Omental fat pad (tissue), 4 donors: ENCODE data around the gene CDH15. TPM values are rescaled to one million over a fixed set of nuclear protein-coding genes. Genes with fewer than 3 reads are reported as not detected.

Experiments used
- ATAC-seq: fragments of 150-250 bp; one replicate; pipeline ENCODE4 v1.9.1; 2016; ENCODE audit warnings: mild to moderate bottlenecking, moderate library complexity; ENCODE audit not compliant: low FRiP score
- DNase-seq: peaks from one replicate; pipeline ENCODE4 v3.0.0-alpha.2; 2019; ENCODE audit warnings: low spot score
- total RNA-seq, 4 donors: library from RNA; depleted of rRNA; stranded (reverse); fragments of >200 nt; gene quantifications; one replicate each; pipeline ENCODE4 v1.1.0, GENCODE V29; 2016
- TF ChIP-seq, protein P1 (sequence below), 3 donors: fragments of 450-650 bp; IDR thresholded peaks; one replicate each; pipeline ENCODE4 v1.5.1; 2016 to 2017; ENCODE audit warnings: antibody characterized with exemption in 3 of 3, mild to moderate bottlenecking in 3 of 3, moderate library complexity in 2 of 3

CDH15 gene
- total RNA-seq, 4 donors from 2014 or later = not detected

DNA sequence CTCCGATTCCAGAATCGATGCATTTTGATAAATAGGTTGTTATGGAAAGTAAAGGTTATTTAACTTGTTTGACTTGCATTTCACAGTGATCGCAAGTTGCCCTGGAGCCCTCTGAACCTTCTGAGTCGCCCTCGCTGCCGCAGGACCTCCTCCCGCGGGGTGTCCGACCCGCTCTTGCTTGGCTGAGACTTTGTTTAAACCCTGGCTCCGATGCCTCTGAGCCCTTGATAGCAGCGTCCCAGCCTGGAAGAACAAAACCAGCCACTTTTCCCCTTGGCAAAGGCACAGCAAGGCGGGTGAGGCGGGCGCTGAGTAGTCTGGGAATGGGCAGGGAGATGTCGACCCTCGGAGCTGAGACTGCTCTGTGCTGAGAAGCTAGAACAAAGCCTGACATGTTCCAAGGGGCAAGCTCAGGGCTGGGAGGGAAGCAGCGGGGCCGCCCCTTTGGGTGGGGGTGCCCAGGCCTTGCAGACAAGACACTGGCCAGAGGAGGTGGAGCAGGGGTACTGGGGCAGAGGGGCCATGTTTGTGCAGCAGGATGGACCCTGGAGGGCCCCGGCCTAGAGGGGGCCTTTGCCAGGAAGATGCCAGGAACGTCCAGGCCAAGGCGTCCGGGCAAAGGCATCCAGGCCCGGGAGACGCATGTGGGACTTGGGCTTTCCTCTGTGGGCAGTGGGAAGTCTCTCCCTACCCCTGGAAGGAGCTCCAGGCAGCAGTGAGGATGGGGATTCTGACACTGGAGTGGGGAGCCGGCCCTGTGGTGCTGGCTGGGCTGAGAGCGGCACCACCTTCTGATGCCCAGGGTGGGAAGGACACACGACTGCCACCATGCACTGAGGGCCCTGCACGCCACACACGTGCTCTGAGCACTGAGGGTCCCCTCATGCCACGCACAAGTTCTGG is 30.3 kb upstream of the CDH15 start:
- ATAC-seq (no peak), DNase-seq (no peak)
- TF ChIP-seq, protein P1, sequence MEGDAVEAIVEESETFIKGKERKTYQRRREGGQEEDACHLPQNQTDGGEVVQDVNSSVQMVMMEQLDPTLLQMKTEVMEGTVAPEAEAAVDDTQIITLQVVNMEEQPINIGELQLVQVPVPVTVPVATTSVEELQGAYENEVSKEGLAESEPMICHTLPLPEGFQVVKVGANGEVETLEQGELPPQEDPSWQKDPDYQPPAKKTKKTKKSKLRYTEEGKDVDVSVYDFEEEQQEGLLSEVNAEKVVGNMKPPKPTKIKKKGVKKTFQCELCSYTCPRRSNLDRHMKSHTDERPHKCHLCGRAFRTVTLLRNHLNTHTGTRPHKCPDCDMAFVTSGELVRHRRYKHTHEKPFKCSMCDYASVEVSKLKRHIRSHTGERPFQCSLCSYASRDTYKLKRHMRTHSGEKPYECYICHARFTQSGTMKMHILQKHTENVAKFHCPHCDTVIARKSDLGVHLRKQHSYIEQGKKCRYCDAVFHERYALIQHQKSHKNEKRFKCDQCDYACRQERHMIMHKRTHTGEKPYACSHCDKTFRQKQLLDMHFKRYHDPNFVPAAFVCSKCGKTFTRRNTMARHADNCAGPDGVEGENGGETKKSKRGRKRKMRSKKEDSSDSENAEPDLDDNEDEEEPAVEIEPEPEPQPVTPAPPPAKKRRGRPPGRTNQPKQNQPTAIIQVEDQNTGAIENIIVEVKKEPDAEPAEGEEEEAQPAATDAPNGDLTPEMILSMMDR (IDR thresholded peaks at IDR 0.05) = no peak

DNA sequence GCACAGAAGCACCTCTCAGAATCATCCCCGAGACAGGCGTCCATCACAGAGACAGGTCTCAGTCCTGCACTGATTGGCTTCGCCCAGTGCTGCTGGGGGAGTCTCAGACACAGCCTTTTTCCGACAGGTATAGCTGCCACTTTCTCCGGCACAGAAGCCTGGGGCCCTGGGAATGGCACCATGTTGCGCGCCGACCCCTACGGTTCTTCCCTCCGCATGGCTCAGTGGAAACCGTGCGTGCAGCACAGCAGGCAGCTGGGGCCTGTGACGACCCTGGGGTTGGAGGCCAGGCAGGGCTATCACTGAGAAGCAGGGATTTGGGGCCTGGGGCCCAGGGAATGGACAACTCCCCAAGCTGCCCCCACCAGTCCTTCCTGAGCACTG is 29.7 kb upstream of the CDH15 start:
- no peak for ATAC-seq
- no peak for DNase-seq
- TF ChIP-seq, protein P1 (IDR thresholded peaks at IDR 0.05) = no peak

DNA sequence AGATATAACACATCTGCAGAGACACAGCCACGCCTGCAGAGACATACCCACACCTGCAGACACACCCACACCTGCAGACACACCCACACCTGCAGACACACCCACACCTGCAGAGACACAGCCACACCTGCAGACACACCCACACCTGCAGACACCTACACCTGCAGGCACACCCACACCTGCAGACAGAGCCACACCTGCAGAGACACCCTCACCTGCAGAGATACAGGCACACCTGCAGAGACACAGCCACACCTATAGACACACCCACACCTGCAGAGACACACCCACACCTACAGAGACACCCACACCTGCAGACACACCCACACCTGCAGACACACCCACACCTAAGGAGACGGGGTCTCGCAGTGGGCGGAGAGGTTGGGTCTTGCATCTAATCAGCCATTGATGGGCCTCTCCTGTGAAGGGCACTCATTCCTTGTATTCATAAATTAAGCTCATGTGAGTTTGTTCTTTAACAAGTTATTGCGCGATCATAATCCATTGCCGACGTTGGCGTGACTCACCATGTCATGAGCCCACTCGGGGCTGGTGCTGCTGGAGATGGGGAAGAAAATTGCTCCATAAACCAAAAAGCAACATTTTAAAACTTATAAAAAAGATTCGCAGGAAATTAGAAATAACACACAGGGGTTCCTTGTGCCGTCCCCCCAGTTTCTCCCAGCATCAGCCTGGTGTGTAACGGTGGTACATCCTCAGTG is 28.9 kb upstream of the CDH15 start:
- ATAC-seq (no peak), DNase-seq (no peak)
- TF ChIP-seq, protein P1 (IDR thresholded peaks at IDR 0.05) = no peak

DNA sequence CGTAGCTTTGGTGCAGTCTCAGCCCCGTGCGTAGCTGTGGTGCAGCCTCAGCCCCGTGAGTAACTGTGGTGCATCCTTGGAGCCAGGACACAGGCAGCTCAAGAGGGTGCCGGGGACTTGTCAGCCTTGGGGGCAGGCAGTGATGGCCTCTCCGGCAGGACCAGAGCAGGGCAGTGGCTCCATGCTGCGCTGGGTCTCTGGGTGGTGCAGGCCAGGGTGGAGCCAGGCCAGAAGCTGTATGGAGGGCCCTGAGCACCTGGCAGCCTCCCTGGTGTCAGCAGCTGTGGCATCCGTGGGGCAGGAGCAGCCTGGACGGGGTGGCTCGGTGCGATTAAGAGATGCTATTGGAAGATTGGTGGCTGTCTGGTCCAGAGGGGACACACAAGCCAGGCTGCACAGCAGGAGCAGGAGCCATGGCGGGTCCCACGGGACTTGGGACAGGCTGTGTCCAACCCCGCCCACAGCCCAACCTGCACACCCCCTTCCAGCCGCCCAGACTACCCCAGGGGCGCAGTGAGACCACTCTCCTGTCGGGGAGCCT is 28.3 kb upstream of the CDH15 start:
- no peak for DNase-seq
- ATAC-seq = no peak
- TF ChIP-seq, protein P1 (IDR thresholded peaks at IDR 0.05) = no peak

DNA sequence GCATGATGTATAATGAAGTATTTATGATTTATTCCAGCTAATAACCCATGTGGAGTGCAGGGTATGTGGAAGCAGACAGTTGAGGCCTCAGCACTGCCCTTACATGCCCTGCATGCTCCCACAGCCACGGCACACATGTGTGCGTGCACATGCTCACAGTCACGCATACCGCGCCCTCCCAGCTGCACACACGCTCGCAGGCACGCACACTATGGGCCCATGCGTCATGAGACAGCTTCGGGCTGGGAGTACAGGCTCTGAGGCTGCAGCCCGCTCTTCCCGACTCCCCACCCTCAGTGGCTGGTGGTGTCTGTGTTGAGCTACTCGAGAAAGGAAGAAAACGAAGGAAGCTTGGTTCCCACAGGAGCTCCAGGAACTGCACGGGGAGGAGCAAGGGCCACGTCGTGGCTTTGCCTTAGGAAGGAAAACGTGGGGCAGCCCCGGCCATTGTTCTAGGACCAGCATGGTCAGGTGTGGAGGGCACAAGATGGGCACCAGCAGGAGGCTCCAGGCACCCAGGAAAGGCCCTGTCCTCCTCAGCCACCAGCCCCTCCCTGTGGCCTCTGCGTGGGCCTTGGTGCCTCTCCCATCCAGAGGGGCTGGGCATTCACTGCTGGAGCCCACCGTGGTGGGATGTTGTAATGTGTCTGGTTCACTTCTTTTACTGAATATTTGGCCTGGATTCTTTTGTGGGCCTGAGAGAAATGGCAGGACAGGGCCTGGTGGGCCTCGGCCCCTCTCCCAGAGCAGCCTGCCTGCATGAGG is 27.5 kb upstream of the CDH15 start:
- DNase-seq = no peak
- TF ChIP-seq, protein P1 (IDR thresholded peaks at IDR 0.05) = no peak
- no peak for ATAC-seq

DNA sequence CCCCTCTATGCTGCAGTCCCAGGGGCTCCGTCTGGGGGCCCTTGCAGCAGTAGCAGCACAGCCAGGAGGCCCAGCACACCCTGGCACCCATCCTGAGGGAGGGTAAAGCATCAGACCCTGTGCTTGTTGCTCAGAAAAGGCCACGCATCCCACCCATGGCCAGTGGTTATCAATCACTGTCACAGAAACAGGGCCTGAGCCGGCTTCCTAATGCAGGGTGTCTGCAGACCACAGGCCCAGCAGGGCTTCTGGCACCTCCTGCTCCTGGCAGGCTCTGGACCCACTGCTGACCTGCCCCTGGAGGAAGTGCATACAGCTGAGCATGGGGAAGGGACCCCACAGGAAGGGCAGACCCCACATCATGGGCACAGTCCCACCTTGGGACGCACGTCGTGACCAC is 26.9 kb upstream of the CDH15 start:
- TF ChIP-seq, protein P1 (IDR thresholded peaks at IDR 0.05) = no peak
- no peak for ATAC-seq
- DNase-seq = no peak
